GM18861 (cell line): ENCODE data around the gene SLC25A39.
"Not testable (repeated sequence)": the region's sequence is repeated elsewhere in the genome, so short reads cannot be mapped to it uniquely, and the experiment has no call there.

Experiments used
- ATAC-seq: cut with Tn5 transposase; IDR thresholded peaks from one replicate; pipeline ENCODE4 v1.9.1; 2021; ENCODE audit not compliant: unreplicated experiment

The SLC25A39 gene

GRCh38 chr17:44324571-44325275 lies at the start of gene SLC25A39:
Gene SLC25A39, minus strand, starts transcription at chr17:44324823. Its CDS starts 1,261 bp downstream, at chr17:44323562.
- peak; percentile 69 for ATAC-seq

GRCh38 chr17:44372036-44372435 lies 47.4 kb upstream of the SLC25A39 start:
- ATAC-seq: no peak

GRCh38 chr17:44369414-44370023 lies 44.9 kb upstream of the SLC25A39 start:
- ATAC-seq: not testable (repeated sequence)

- not testable (repeated sequence) for ATAC-seq
Measured at GRCh38 chr17:44368391-44369243, 44.0 kb upstream of the SLC25A39 start.

- ATAC-seq: no peak
Measured at GRCh38 chr17:44367231-44367979, 42.8 kb upstream of the SLC25A39 start.

- not testable (repeated sequence) for ATAC-seq
Measured at GRCh38 chr17:44365051-44365450, 40.4 kb upstream of the SLC25A39 start.

- ATAC-seq: no peak
Measured at GRCh38 chr17:44363613-44364159, 39.1 kb upstream of the SLC25A39 start, which contains the start of gene FAM171A2. Gene FAM171A2, minus strand, starts transcription at chr17:44363853. Its CDS starts 139 bp downstream, at chr17:44363714.

- no peak for ATAC-seq
Measured at GRCh38 chr17:44362949-44363612, 38.5 kb upstream of the SLC25A39 start.

GRCh38 chr17:44362459-44362948 lies 37.9 kb upstream of the SLC25A39 start:
- ATAC-seq: no peak

GRCh38 chr17:44361292-44362260 lies 37.0 kb upstream of the SLC25A39 start:
- no peak for ATAC-seq

GRCh38 chr17:44360826-44361225 lies 36.2 kb upstream of the SLC25A39 start:
- no peak for ATAC-seq

- no peak for ATAC-seq
Measured at GRCh38 chr17:44360144-44360533, 35.5 kb upstream of the SLC25A39 start.

GRCh38 chr17:44359458-44360143 lies 35.0 kb upstream of the SLC25A39 start:
- no peak for ATAC-seq

GRCh38 chr17:44359006-44359405 lies 34.4 kb upstream of the SLC25A39 start:
- ATAC-seq: no peak

GRCh38 chr17:44358066-44358465 lies 33.4 kb upstream of the SLC25A39 start:
- ATAC-seq: no peak

GRCh38 chr17:44356241-44356640 lies 31.6 kb upstream of the SLC25A39 start:
- ATAC-seq: no peak

GRCh38 chr17:44355642-44356099 lies 31.0 kb upstream of the SLC25A39 start:
- no peak for ATAC-seq
